GM06990 (cell line): ENCODE results near the gene CLCN2.

Experiments used
- DNase-seq: peaks from one replicate; pipeline ENCODE4 v3.0.0-alpha.2; 2011; ENCODE audit not compliant: insufficient read length; ENCODE audit errors: extremely low read depth
- H3K27me3 ChIP-seq: replicated peaks from 2 replicates; pipeline ENCODE4 v1.6.0; 2011; ENCODE audit warnings: low read length; ENCODE audit not compliant: control insufficient read depth, insufficient read depth
- H3K36me3 ChIP-seq: 2 replicates; pipeline ENCODE4 v1.5.1; 2011; ENCODE audit warnings: low read length; ENCODE audit not compliant: control insufficient read depth, insufficient read depth
- H3K4me3 ChIP-seq: replicated peaks from 2 replicates; pipeline ENCODE4 v1.5.1; 2011; ENCODE audit warnings: low read depth, mild to moderate bottlenecking, control low read depth, low read length
- CTCF ChIP-seq: IDR thresholded peaks from 2 replicates; pipeline ENCODE4 v1.5.1; 2011; ENCODE audit warnings: low read length, control low read depth, mild to moderate bottlenecking, inconsistent platforms; ENCODE audit not compliant: insufficient read depth, poor library complexity, severe bottlenecking

CLCN2 gene

GRCh38 chr3:184361532-184361931 is at the start of gene CLCN2, which contains the start of gene POLR2H:
Gene CLCN2 (minus strand): TSS chr3:184361605. CDS start chr3:184361479, 126 bp downstream.
Gene POLR2H (plus strand): TSS chr3:184361710. CDS start chr3:184363493, 1,783 bp downstream.
- Histone ChIP-seq H3K4me3 (peak within 1 kb of the TSS; percentile 95), H3K27me3 (no peaks in the 10 kb centered on the region; the same call in 1 of the 2 replicates), H3K36me3 (peaks cover 2% of the 10 kb centered on the region; the same call in 1 of the 2 replicates)
- peak; percentile 65 for DNase-seq
- TF ChIP-seq CTCF, result no peak

GRCh38 chr3:184409946-184410500 is 48.6 kb upstream of the CLCN2 start:
- H3K4me3 ChIP-seq, result no peak overlapping the region
- no peak for TF ChIP-seq CTCF
- H3K27me3 ChIP-seq, result no peaks in the 10 kb centered on the region; the same call in 1 of the 2 replicates
- no peak for DNase-seq
- no peaks in the 10 kb centered on the region for H3K36me3 ChIP-seq

GRCh38 chr3:184409331-184409926 is 48.0 kb upstream of the CLCN2 start:
- Histone ChIP-seq H3K36me3 (no peaks in the 10 kb centered on the region), H3K27me3 (no peaks in the 10 kb centered on the region; the same call in 1 of the 2 replicates), H3K4me3 (no peak overlapping the region)
- no peak for TF ChIP-seq CTCF
- DNase-seq, result no peak

GRCh38 chr3:184405075-184406030 is 43.9 kb upstream of the CLCN2 start:
- Histone ChIP-seq H3K36me3 (no peaks in the 10 kb centered on the region), H3K27me3 (no peaks in the 10 kb centered on the region; the same call in 1 of the 2 replicates), H3K4me3 (no peak overlapping the region)
- DNase-seq, result no peak
- no peak for TF ChIP-seq CTCF

- no peaks in the 10 kb centered on the region for H3K36me3 ChIP-seq
- H3K4me3 ChIP-seq, result no peak overlapping the region
- peaks cover 1% of the 10 kb centered on the region for H3K27me3 ChIP-seq
- DNase-seq, result no peak
- no peak for TF ChIP-seq CTCF
Measured at GRCh38 chr3:184399410-184399809, 38.0 kb upstream of the CLCN2 start.
